Right atrium auricular region (tissue), 2 donors: Measurements from ENCODE around the gene C1QB. TPM values are rescaled to one million over a fixed set of nuclear protein-coding genes. Genes with fewer than 3 reads are reported as not detected.

Experiments
- DNase-seq: peaks from one replicate; pipeline ENCODE4 v3.0.0-alpha.2; 2019; ENCODE audit warnings: low spot score
- H3K27ac ChIP-seq, 2 donors: fragments of 200-600 bp; sonication (generic); 1 replicate in 1 of 2; 2 replicates in 1 of 2; pipeline ENCODE4 v1.5.1; 2016 to 2019
- H3K27me3 ChIP-seq, 2 donors: fragments of 200-600 bp; sonication (generic); one replicate each; pipeline versions ENCODE4 v1.5.1 to v1.6.0; 2017 to 2019
- H3K36me3 ChIP-seq: fragments of 200-600 bp; sonication (generic); one replicate; pipeline ENCODE4 v1.5.1; 2016
- H3K4me1 ChIP-seq, 2 donors: fragments of 200-600 bp; sonication (generic); one replicate each; pipeline versions ENCODE4 v1.5.1 to v1.6.0; 2017 to 2019
- H3K4me3 ChIP-seq, 2 donors: fragments of 200-600 bp; sonication (generic); 1 replicate in 1 of 2; 2 replicates in 1 of 2; pipeline ENCODE4 v1.5.1; 2017 to 2019; ENCODE audit warnings: mild to moderate bottlenecking in 1 of 2, moderate library complexity in 1 of 2
- H3K9me3 ChIP-seq, 2 donors: fragments of 200-600 bp; sonication (generic); one replicate each; pipeline ENCODE4 v1.5.1; 2019
- CTCF ChIP-seq, 2 donors: fragments of 200-600 bp; sonication (generic); IDR thresholded peaks; one replicate each; pipeline ENCODE4 v1.5.1; 2019; ENCODE audit warnings: antibody characterized with exemption in 2 of 2
- total RNA-seq, 2 donors: library from RNA; depleted of rRNA; stranded (reverse); fragments of >200 nt; gene quantifications; one replicate each; pipeline ENCODE4 v1.1.0, GENCODE V29; 2016

Gene C1QB
- total RNA-seq, 2 donors from 2014 or later, result 82.5 to 262 TPM

GRCh38 chr1:22618056-22618455 lies 35.0 kb upstream of the C1QB start:
- H3K27ac ChIP-seq, result no peak overlapping the region
- no peaks in the 10 kb centered on the region for H3K9me3 ChIP-seq
- DNase-seq, result no peak
- H3K27me3 ChIP-seq, result peaks cover 0 to 7% of the 10 kb centered on the region in 2 donors
- no peak overlapping the region for H3K4me3 ChIP-seq
- no peaks in the 10 kb centered on the region for H3K4me1 ChIP-seq
- H3K36me3 ChIP-seq, result no peaks in the 10 kb centered on the region
- TF ChIP-seq CTCF (IDR thresholded peaks at IDR 0.05), result no peak

GRCh38 chr1:22619252-22619651 lies 33.8 kb upstream of the C1QB start:
- Histone ChIP-seq H3K27me3 (peaks cover 0 to 7% of the 10 kb centered on the region in 2 donors), H3K4me3 (no peak overlapping the region), H3K36me3 (no peaks in the 10 kb centered on the region), H3K27ac (no peak overlapping the region), H3K9me3 (no peaks in the 10 kb centered on the region), H3K4me1 (no peaks in the 10 kb centered on the region)
- DNase-seq, result no peak
- TF ChIP-seq CTCF (IDR thresholded peaks at IDR 0.05), result no peak

GRCh38 chr1:22619798-22620197 lies 33.2 kb upstream of the C1QB start:
- Histone ChIP-seq H3K36me3 (no peaks in the 10 kb centered on the region), H3K9me3 (no peaks in the 10 kb centered on the region), H3K27me3 (peaks cover 0 to 7% of the 10 kb centered on the region in 2 donors), H3K4me1 (no peaks in the 10 kb centered on the region), H3K27ac (no peak overlapping the region), H3K4me3 (no peak overlapping the region)
- DNase-seq, result no peak
- TF ChIP-seq CTCF (IDR thresholded peaks at IDR 0.05), result no peak

GRCh38 chr1:22621761-22622160 lies 31.3 kb upstream of the C1QB start:
- Histone ChIP-seq H3K27ac (no peak overlapping the region), H3K4me3 (no peak overlapping the region), H3K27me3 (peaks cover 0 to 7% of the 10 kb centered on the region in 2 donors), H3K4me1 (peaks cover 0 to 7% of the 10 kb centered on the region in 2 donors), H3K9me3 (no peaks in the 10 kb centered on the region), H3K36me3 (no peaks in the 10 kb centered on the region)
- no peak for TF ChIP-seq CTCF (IDR thresholded peaks at IDR 0.05)
- no peak for DNase-seq

GRCh38 chr1:22625262-22625925 lies 27.6 kb upstream of the C1QB start:
- Histone ChIP-seq H3K4me1 (peaks cover 0 to 7% of the 10 kb centered on the region in 2 donors), H3K4me3 (no peak overlapping the region), H3K27me3 (no peaks in the 10 kb centered on the region), H3K9me3 (no peaks in the 10 kb centered on the region), H3K27ac (no peak overlapping the region), H3K36me3 (no peaks in the 10 kb centered on the region)
- DNase-seq, result no peak
- no peak for TF ChIP-seq CTCF (IDR thresholded peaks at IDR 0.05)
